ENCODE results near the gene C2CD2. TPM values are rescaled to one million over a fixed set of nuclear protein-coding genes. Genes with fewer than 3 reads are reported as not detected.

The C2CD2 gene
- total and polyA plus RNA-seq, 2 experiments from 2014 or later, result 6.4 to 13.9 TPM

- no peaks in the 10 kb centered on the region for H3K9me3 ChIP-seq (ENCODE audit: low read depth)
- H3K27me3 ChIP-seq, result no peaks in the 10 kb centered on the region
- no peak overlapping the region for H3K4me2 ChIP-seq
- no peaks in the 10 kb centered on the region for H3K9me2 ChIP-seq (replicated peaks; ENCODE audit: insufficient read depth)
- no peaks in the 10 kb centered on the region for H4K20me1 ChIP-seq (ENCODE audit: insufficient read depth, poor library complexity, severe bottlenecking)
- H3K36me3 ChIP-seq (replicated peaks; ENCODE audit: insufficient read depth, low read depth), result no peaks in the 10 kb centered on the region
- TF ChIP-seq CTCF (IDR thresholded peaks at IDR 0.05; ENCODE audit: poor library complexity), result no peak
- no peak for TF ChIP-seq EZH2 (IDR thresholded peaks at IDR 0.05; ENCODE audit: borderline replicate concordance)
- no peak for TF ChIP-seq EZH2phosphoT487 (IDR thresholded peaks at IDR 0.05; ENCODE audit: low read depth, severe bottlenecking, unreplicated experiment)
- no peak for DNase-seq (ENCODE audit: low spot score)
- no peak overlapping the region for H3K27ac ChIP-seq
- H3K79me2 ChIP-seq, result peaks cover 13% of the 10 kb centered on the region
- H3K4me3 ChIP-seq, result no peak overlapping the region
- 82% methylated on average over 10 of the region's 10 CpGs for WGBS (ENCODE audit: low lambda C conversion rate, missing lambda C conversion rate)
- no peaks in the 10 kb centered on the region for H3K4me1 ChIP-seq (ENCODE audit: insufficient read depth)
- no peak overlapping the region for H2AFZ ChIP-seq
Measured at GRCh38 chr21:41868062-41868710, 85.6 kb downstream of the C2CD2 start.

GRCh38 chr21:41867313-41867712 is 86.5 kb downstream of the C2CD2 start:
- WGBS (ENCODE audit: low lambda C conversion rate, missing lambda C conversion rate), result 97% methylated on average over 8 of the region's 8 CpGs
- no peak overlapping the region for H3K27ac ChIP-seq
- H3K36me3 ChIP-seq (replicated peaks; ENCODE audit: insufficient read depth, low read depth), result no peaks in the 10 kb centered on the region
- no peak overlapping the region for H3K4me3 ChIP-seq
- H4K20me1 ChIP-seq (ENCODE audit: insufficient read depth, poor library complexity, severe bottlenecking), result no peaks in the 10 kb centered on the region
- no peak for TF ChIP-seq EZH2 (IDR thresholded peaks at IDR 0.05; ENCODE audit: borderline replicate concordance)
- no peaks in the 10 kb centered on the region for H3K9me3 ChIP-seq (ENCODE audit: low read depth)
- no peak overlapping the region for H3K4me2 ChIP-seq
- no peaks in the 10 kb centered on the region for H3K9me2 ChIP-seq (replicated peaks; ENCODE audit: insufficient read depth)
- no peaks in the 10 kb centered on the region for H3K27me3 ChIP-seq
- peaks cover 13% of the 10 kb centered on the region for H3K79me2 ChIP-seq
- DNase-seq (ENCODE audit: low spot score), result no peak
- H2AFZ ChIP-seq, result no peak overlapping the region
- H3K4me1 ChIP-seq (ENCODE audit: insufficient read depth), result no peaks in the 10 kb centered on the region

- no peaks in the 10 kb centered on the region for H3K27me3 ChIP-seq
- no peaks in the 10 kb centered on the region for H3K9me2 ChIP-seq (replicated peaks; ENCODE audit: insufficient read depth)
- no peaks in the 10 kb centered on the region for H3K9me3 ChIP-seq (ENCODE audit: low read depth)
- H3K4me3 ChIP-seq, result no peak overlapping the region
- H3K4me2 ChIP-seq, result no peak overlapping the region
- no peak for TF ChIP-seq EZH2 (IDR thresholded peaks at IDR 0.05; ENCODE audit: borderline replicate concordance)
- no peak for TF ChIP-seq CTCF (IDR thresholded peaks at IDR 0.05; ENCODE audit: poor library complexity)
- TF ChIP-seq EZH2phosphoT487 (IDR thresholded peaks at IDR 0.05; ENCODE audit: low read depth, severe bottlenecking, unreplicated experiment), result no peak
- no peak for DNase-seq (ENCODE audit: low spot score)
- H3K36me3 ChIP-seq (replicated peaks; ENCODE audit: insufficient read depth, low read depth), result no peaks in the 10 kb centered on the region
- no peaks in the 10 kb centered on the region for H3K4me1 ChIP-seq (ENCODE audit: insufficient read depth)
- peaks cover 13% of the 10 kb centered on the region for H3K79me2 ChIP-seq
- H3K27ac ChIP-seq, result no peak overlapping the region
- H4K20me1 ChIP-seq (ENCODE audit: insufficient read depth, poor library complexity, severe bottlenecking), result no peaks in the 10 kb centered on the region
- WGBS (ENCODE audit: low lambda C conversion rate, missing lambda C conversion rate), result 81% methylated on average over 11 of the region's 11 CpGs
- no peak overlapping the region for H2AFZ ChIP-seq
Measured at GRCh38 chr21:41866274-41866809, 87.5 kb downstream of the C2CD2 start.

- Histone ChIP-seq H3K4me2 (no peak overlapping the region), H3K27me3 (no peaks in the 10 kb centered on the region), H3K4me1 (ENCODE audit: insufficient read depth) (no peaks in the 10 kb centered on the region), H4K20me1 (ENCODE audit: insufficient read depth, poor library complexity, severe bottlenecking) (no peaks in the 10 kb centered on the region), H3K27ac (no peak overlapping the region), H3K79me2 (peaks cover 13% of the 10 kb centered on the region), H3K9me2 (replicated peaks; ENCODE audit: insufficient read depth) (no peaks in the 10 kb centered on the region), H2AFZ (no peak overlapping the region), H3K9me3 (ENCODE audit: low read depth) (no peaks in the 10 kb centered on the region), H3K4me3 (no peak overlapping the region), H3K36me3 (replicated peaks; ENCODE audit: insufficient read depth, low read depth) (no peaks in the 10 kb centered on the region)
- TF ChIP-seq CTCF (IDR thresholded peaks at IDR 0.05; ENCODE audit: poor library complexity) (no peak), EZH2 (IDR thresholded peaks at IDR 0.05; ENCODE audit: borderline replicate concordance) (no peak), EZH2phosphoT487 (IDR thresholded peaks at IDR 0.05; ENCODE audit: low read depth, severe bottlenecking, unreplicated experiment) (no peak)
- WGBS (ENCODE audit: low lambda C conversion rate, missing lambda C conversion rate), result 85% methylated on average over 13 of the region's 15 CpGs
- DNase-seq (ENCODE audit: low spot score), result no peak
Measured at GRCh38 chr21:41865002-41865777, 88.6 kb downstream of the C2CD2 start.
